IPS-NIHi7 (cell line): Measurements from ENCODE around the gene MMP10.

ENCODE experiments used
- DNase-seq: peaks from one replicate; pipeline ENCODE4 v3.0.0; 2012; ENCODE audit warnings: mixed read lengths; ENCODE audit errors: extremely low spot score

Gene MMP10

GRCh38 chr11:102780491-102780918 is at the start of gene MMP10:
Gene MMP10, minus strand, starts transcription at chr11:102780628. Its CDS starts 37 bp downstream, at chr11:102780591.
- DNase-seq = peak; percentile 73

DNA sequence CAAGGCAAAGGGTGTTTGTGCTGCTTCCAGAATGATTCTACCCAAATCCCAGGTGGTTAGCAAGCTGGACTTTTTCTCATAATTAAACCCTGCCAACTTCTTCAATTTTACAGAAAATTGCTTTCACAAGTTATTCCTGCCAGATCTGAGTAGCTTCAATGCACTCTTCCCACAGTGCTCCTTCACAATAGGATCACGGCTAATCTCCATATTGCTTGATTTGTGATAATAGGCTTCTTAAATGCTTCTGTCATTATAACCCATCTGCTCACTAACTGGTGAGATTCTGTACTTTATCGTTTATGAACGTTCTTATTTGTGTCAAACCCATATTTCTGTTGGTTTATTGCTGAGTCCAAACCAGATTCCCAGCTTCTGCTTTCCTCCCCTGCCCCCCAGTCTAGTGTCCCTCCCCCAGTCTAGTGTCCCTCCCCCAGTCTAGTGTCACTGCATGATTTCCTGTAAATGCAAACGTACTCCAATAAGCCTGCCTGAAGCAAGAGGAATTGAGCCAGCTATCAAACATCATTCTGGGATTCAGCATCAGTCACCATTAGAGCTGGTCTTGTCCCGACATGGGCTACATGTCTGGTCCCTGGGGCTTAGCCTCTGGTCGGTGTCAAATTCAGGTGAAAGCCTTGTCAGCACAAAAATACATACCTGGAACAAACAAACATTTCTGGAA is 49.0 kb upstream of the MMP10 start:
- DNase-seq = no peak

- DNase-seq = no peak
Measured at GRCh38 chr11:102824556-102824955, 44.1 kb upstream of the MMP10 start.

DNA sequence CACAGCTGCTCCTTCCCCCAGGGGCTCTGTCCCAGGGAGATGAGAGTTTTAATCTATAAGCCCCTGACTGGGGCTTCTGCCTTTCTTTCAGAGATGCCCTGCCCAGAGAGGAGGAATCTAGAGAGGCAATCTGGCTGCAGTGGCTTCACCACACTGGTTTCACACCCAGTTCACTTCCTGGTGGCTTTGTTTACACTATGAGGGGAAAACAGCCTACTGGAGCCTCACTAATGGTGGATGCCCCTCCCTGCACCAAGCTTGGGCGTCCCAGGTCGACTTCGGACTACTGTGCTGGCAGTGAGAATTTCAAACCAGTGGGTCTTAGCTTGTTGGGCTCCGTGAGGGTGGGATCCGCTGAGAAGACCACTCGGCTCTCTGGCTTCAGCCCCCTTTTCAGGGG is 39.1 kb upstream of the MMP10 start:
- no peak for DNase-seq

- no peak for DNase-seq
Measured at GRCh38 chr11:102813484-102813883, 33.1 kb upstream of the MMP10 start.

- no peak for DNase-seq
Measured at GRCh38 chr11:102812188-102812587, 31.8 kb upstream of the MMP10 start.

DNA sequence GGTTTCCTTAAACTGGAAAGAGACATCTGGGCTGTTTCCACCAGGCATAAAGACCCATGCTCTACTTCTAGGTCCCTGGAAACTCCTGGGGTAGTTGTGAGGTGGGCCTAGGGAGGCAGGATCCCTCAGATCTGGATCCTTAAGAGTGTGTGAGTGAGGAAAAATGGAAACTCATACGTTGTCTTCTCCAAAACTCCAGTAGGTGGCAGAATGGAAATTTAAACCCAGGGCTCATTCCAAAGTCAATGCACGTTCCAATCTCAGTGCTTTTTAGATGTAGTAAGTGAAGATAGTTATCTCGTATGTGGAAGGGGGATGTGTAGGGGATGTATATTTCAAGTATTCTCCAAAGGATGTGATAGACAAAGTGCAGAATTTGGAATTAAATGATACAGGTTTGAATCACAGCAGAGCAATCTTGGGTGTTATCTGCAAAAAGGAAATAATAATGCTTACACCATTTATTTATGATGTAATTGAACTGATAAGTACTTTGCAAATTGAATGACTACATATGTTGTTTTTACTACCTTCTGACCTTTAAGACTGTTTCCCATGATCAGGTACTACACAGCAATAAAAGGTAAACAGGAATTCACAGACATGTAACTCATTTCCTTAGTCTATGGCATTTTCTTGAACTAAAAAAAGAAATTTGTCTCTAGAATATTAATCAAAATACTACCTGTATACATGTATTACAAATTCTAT is 30.7 kb upstream of the MMP10 start:
- peak; percentile 51 for DNase-seq

DNA sequence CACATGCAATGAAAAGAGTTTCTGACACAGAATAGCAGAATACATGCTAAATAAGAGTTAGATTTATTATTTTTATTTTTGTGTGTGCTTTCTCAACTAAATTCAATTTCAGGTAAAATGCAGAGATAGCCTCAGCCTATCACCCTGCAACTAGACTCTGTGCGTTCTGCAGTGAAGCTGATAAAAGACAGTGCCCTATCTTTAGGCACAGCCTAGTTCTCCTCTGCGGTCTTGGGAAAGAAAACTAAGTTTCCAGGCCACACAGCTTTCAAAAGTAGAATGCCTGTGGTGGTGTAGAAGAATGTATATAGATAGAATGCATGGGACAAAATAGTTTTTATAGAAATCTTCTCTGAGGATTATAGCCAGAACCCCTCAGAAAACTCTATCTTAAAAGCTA is 29.5 kb upstream of the MMP10 start:
- DNase-seq = no peak

- peak; percentile 80 for DNase-seq
Measured at GRCh38 chr11:102807921-102808320, 27.5 kb upstream of the MMP10 start.

DNA sequence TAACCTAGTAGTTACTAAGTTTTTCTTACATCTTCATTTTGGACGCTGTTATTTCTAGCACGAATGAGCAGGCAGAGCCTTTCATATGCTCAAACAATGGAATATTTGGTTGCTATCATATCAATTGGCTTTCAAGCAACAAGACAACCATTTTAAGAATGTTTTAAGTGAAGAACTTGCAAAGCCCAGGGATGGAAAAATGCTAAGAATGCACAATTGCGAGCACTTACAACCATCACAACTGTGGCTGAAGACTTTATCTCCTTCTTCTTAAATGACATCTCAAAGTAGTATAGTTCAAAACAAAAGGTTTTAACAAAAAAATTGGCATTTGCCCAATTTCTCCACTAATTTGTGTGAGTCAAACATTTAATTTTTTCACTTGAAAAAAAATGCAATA is 25.9 kb upstream of the MMP10 start:
- DNase-seq = no peak

GRCh38 chr11:102802341-102802740 is 21.9 kb upstream of the MMP10 start:
- no peak for DNase-seq

GRCh38 chr11:102800767-102801166 is 20.3 kb upstream of the MMP10 start:
- DNase-seq = no peak

DNA sequence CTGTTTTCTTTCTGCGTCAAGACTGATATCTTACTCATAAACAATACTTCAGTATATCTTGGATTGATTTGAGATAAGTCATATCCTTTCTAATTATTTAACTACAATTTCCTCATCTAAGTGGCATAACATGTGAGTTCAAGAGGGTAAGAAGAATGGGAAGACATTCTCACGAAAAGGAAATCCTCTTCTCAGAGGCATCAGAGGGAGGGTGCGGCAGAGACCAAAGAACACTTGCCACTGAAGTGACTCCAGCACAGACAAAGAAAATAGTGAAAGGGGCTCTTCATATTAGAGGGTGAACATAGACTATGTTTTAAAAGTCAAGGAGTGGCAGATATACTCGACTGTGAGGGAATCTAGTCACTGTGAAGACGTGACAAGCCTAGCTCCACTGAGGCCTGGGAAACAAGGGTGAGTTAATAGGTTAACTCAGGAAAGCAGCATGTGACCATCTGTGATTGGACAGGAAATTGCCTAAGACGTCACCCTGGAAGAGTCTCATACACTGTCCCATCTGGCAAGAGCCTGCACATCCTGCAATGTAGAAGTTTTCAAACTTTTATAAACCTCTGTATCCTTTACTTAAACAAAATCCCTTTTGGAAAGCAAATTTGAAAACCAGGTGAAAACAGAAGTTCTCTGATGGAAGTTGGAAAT is 19.4 kb upstream of the MMP10 start:
- DNase-seq = no peak

GRCh38 chr11:102798012-102798746 is 17.8 kb upstream of the MMP10 start, which contains the start of gene MMP1:
Gene MMP1, minus strand, starts transcription at chr11:102798160. Its CDS starts 68 bp downstream, at chr11:102798092.
- no peak for DNase-seq

DNA sequence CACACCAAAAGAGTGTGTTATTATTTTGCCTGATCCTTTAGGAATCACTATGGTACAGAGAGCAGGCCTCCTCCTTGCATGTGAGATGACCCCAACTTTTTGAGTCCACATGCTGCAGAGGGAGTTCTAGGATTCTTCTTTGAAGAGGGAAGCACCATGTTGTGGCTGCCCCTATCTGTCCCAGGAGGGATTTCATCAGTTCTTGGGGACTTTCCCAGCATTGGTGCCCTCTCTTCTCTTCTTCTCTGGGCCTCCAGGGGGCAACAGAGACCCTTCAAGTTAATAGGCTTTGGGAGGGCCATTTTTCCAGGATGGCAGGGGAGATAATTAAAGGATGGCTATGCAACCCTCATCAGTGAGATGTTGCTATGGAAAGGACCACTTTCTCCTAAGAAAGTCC is 14.0 kb upstream of the MMP10 start:
- DNase-seq = peak; percentile 75

- DNase-seq = no peak
Measured at GRCh38 chr11:102793677-102794290, 13.4 kb upstream of the MMP10 start.

GRCh38 chr11:102792604-102793003 is 12.2 kb upstream of the MMP10 start:
- no peak for DNase-seq

- DNase-seq = no peak
Measured at GRCh38 chr11:102791271-102792036, 11.0 kb upstream of the MMP10 start.

GRCh38 chr11:102788334-102788995 is 8.0 kb upstream of the MMP10 start:
- no peak for DNase-seq

GRCh38 chr11:102784380-102784779 is 4.0 kb upstream of the MMP10 start:
- no peak for DNase-seq
